Activated naive CD8-positive, alpha-beta T cell treated with anti-CD3 and anti-CD28 coated beads for 36 hours (primary cell): Measurements from ENCODE around the gene PKDCC. TPM values are rescaled to one million over a fixed set of nuclear protein-coding genes. Genes with fewer than 3 reads are reported as not detected.
A peak's percentile ranks its signal among the peaks of the same experiment; 100 is the strongest.

Experiments
- DNase-seq: peaks from one replicate; pipeline ENCODE4 v3.0.0; 2021
- H3K27ac Mint-ChIP-seq: one replicate; pipeline ENCODE4 v1.8.0; 2022; ENCODE audit warnings: mild to moderate bottlenecking, moderate library complexity, mixed read lengths
- H3K27me3 Mint-ChIP-seq: one replicate; pipeline ENCODE4 v1.8.0; 2022; ENCODE audit warnings: mild to moderate bottlenecking, mixed read lengths
- H3K36me3 Mint-ChIP-seq: one replicate; pipeline ENCODE4 v1.8.0; 2021; ENCODE audit warnings: mild to moderate bottlenecking, mixed read lengths
- H3K4me1 Mint-ChIP-seq: one replicate; pipeline ENCODE4 v1.8.0; 2021; ENCODE audit warnings: mixed read lengths
- H3K4me3 Mint-ChIP-seq: one replicate; pipeline ENCODE4 v1.8.0; 2022; ENCODE audit warnings: mild to moderate bottlenecking, moderate library complexity, mixed read lengths
- H3K9me3 Mint-ChIP-seq: one replicate; pipeline ENCODE4 v1.8.0; 2022; ENCODE audit warnings: mixed read lengths
- total RNA-seq, 2 experiments: library from RNA; stranded (reverse); gene quantifications; one replicate each; pipeline ENCODE4 v1.2.3, GENCODE V29; 2021

Gene PKDCC
- total RNA-seq, 2 experiments from 2014 or later: not detected

DNA sequence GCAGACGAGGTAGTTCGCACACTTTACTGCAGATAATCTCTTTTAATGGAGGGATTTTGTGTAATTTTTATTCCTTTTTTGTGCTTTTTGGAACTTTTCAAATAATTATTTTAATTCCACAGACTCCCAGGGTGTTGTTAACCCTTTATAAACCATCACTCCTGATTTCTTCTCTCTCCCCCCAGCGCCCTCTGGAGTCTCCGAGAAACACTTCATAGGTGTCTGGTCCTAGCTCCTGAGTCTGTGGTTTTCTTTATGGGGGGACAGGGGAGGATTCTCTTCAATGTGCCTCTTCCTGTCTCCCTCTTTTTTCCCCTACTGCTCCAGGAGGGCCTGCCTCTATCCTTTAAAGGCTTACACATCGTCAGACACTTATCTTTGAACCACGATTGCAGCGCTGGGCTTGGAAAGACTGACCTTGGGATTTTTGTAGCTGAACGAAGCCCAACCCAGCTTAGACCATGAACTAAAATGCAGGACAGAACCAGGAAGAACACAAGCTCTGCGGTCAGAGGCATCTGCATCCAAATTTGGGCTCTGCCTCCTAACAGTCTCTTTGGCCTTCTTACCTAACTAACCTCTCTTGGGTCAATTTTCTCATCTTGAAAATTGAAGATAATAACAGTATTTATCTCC, 7.1 kb upstream of the PKDCC start:
- Mint-ChIP-seq H3K36me3 (no peaks in the 10 kb centered on the region), H3K4me3 (no peak overlapping the region), H3K27me3 (peaks cover 49% of the 10 kb centered on the region), H3K9me3 (no peaks in the 10 kb centered on the region), H3K27ac (no peak overlapping the region), H3K4me1 (no peaks in the 10 kb centered on the region)
- no peak for DNase-seq

DNA sequence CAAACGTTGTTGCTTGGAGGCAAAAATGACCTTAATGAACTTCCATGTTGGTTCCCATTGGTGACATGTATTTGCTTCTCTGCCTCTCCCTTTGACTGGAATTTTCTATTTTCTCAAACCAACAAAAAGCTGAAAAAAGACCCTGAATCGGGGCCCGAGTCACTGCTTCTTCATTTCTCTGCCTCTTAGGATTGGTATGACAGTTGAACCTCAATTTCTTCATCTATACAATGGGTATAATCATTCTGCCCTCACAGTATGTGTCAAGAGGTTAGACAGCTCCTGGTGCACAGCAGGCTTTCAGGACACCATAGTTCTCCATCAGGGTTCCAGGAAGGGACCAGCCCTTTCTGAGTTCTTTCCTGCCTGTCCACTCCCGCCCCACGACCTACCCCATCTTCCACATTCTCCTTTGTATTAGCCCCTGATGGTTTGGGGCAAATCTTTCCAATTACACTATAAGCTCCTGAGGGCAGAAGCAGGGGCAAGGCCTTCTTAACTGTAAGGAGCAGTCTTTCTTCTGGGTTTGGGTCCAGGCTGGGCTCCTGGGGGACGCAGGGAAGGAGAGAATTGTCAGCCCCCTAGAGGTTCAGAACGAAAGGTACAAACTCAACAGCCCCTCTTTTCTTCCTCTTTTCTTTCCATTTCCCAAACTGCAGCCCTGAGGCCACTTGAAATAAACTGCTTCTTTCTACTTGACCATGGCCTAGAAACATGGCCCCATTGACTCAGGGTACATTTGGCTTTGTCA, 6.3 kb upstream of the PKDCC start:
- H3K27ac Mint-ChIP-seq: no peak overlapping the region
- no peaks in the 10 kb centered on the region for H3K4me1 Mint-ChIP-seq
- H3K4me3 Mint-ChIP-seq: no peak overlapping the region
- no peaks in the 10 kb centered on the region for H3K36me3 Mint-ChIP-seq
- H3K27me3 Mint-ChIP-seq: peaks cover 57% of the 10 kb centered on the region
- no peak for DNase-seq
- H3K9me3 Mint-ChIP-seq: no peaks in the 10 kb centered on the region

DNA sequence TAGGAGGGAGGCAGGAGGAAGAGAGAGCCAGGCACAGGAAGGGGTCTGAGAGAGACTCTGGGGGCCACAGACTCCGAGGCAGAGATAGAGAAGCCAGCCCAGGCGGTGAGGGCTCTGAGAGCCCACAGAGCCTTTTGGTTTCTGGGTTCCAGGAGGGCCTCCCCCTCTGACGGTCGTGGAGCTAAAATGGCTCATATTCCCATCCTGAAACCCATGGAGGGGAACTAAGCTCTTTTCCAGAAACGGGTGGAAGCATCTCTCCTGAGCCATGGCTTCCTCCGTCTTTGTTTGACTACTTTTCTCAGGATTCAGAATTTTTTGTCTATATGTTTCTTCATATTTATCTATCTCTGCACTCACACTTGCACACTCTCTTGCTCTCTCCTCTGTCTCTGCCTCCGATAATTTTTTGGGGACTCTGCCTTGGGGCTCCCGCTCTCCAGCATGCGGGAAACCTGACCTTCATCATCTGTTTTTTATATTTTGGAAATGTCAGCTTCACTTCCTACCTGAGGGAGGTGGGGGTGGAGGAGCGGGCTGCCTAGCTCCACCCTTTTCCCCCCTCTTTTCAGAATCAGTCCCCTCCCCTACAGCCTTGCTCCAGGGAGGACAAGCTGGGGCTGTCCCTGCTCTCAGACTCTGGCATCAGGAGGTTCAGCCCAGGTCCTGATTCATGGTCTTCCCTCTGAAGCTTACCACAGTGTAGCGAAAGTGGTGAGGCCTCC, 5.0 kb upstream of the PKDCC start:
- H3K36me3 Mint-ChIP-seq: no peaks in the 10 kb centered on the region
- H3K4me3 Mint-ChIP-seq: no peak overlapping the region
- no peak for DNase-seq
- no peaks in the 10 kb centered on the region for H3K9me3 Mint-ChIP-seq
- no peak overlapping the region for H3K27ac Mint-ChIP-seq
- H3K4me1 Mint-ChIP-seq: peaks cover 2% of the 10 kb centered on the region
- H3K27me3 Mint-ChIP-seq: peaks cover 63% of the 10 kb centered on the region

DNA sequence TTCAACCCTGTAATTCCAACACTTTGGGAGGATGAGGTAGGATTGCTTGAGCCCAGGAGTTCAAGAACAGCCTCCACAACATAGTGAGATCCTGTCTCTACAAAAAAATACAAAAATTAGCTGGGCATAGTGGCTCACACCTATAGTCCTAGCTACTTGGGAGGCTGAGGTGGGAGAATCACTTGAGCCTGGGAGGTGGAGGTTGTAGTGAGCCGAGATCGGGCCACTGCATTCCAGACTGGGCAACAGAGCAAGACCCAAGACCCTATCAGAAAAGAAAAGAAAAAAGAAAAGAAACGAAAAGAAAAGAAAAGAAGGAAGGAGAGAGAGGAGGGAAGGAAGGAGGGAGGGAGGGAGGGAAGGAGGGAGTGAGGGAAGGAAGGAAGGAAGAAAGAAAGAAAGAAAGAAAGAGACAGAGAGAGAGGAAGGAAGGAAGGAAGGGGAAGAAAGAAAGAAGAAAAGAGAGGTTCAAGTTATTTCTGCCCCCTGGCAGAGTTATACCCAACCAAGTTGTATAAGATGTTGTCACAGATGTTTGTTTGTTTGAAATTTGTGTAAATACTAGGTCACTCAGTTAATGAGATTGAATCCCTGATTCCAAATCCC, 3.9 kb upstream of the PKDCC start:
- H3K4me3 Mint-ChIP-seq: no peak overlapping the region
- H3K4me1 Mint-ChIP-seq: peaks cover 2% of the 10 kb centered on the region
- peaks cover 68% of the 10 kb centered on the region for H3K27me3 Mint-ChIP-seq
- no peak overlapping the region for H3K27ac Mint-ChIP-seq
- H3K36me3 Mint-ChIP-seq: no peaks in the 10 kb centered on the region
- DNase-seq: no peak
- H3K9me3 Mint-ChIP-seq: no peaks in the 10 kb centered on the region

DNA sequence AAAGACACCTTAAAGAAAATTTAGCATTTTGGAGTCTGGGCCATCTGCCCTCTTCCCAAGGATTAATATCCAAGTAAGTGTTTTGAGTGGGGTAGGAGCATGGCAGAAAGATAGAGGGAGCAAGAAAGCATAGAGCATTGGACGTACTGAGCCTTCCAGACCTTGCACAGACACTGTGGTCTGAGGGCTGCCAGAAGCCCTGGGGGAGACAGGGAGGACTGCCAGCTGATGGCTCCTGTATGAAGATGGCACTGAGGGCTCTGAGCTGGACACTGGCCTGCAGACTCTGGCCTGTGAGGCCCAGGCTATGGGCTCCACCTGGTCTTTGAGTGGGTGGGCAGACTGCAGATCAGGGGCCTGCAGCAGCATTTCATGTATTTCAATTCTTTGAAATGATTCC, 2.9 kb upstream of the PKDCC start:
- Mint-ChIP-seq H3K4me1 (peaks cover 2% of the 10 kb centered on the region), H3K27ac (no peak overlapping the region), H3K36me3 (no peaks in the 10 kb centered on the region), H3K4me3 (no peak overlapping the region), H3K27me3 (peaks cover 78% of the 10 kb centered on the region), H3K9me3 (no peaks in the 10 kb centered on the region)
- DNase-seq: no peak

DNA sequence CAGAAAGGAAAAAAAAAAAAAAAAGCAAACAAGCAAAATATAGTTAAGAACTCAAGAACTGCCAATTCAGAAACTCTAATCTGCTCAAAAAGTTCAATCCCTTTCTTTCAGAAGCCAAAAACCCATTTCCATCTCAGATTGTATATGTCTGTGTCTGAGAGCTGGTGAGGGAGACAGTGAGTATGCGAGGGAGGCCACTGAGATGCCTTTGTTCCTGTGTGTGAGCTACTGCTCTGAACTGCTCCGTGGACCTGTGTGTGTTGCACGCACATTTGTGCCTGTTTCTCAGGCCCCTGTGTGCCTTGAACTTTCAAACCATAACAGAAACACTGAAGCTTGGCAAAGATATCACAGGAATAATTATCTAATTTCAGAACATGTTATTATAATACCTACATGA, 2.5 kb upstream of the PKDCC start:
- H3K4me1 Mint-ChIP-seq: peaks cover 2% of the 10 kb centered on the region
- H3K27ac Mint-ChIP-seq: no peak overlapping the region
- H3K36me3 Mint-ChIP-seq: no peaks in the 10 kb centered on the region
- no peak overlapping the region for H3K4me3 Mint-ChIP-seq
- peaks cover 78% of the 10 kb centered on the region for H3K27me3 Mint-ChIP-seq
- H3K9me3 Mint-ChIP-seq: no peaks in the 10 kb centered on the region
- no peak for DNase-seq

DNA sequence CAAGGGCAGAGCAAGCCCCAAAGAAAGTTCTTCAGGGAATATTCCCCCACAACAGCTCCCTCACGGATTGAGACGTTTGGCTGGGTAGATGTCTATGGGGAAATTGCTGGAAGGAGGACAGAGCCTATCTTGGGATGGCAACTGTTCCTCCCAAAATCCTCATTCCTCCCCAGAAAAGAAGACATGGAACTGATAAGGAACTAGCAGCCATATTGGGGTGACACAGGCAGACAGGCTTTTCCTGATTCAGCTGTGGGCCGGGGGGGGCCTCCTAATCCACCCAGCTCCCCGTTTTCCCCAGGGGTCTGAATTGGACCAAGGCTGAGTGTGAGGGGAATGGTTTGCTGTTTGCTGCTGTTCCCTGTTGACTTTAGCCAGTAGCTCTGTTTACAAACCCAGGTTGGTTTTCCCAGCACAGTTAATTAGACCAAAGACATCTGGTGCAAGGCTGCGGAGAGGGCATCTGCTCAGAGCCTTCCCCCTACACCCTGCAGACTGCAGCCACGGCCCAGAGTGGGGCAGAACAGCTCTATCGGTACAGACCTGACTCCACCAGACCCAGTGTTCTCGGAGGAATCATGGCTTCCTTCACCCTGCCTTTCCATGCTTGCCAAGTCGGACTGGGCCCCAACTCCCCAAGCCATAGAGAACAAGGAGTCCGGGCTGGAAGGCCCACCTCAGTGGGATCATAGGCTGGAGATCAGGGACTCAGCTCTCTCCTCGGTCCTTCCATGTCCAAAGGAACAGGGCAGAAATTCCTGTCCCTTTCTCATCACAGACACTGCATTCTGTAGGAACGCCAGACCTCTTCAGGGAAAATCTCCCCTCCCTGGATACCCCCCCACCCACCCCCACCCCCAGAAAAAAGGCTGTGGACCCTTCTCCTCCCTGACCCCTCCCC, 1.7 kb upstream of the PKDCC start:
- Mint-ChIP-seq H3K36me3 (no peaks in the 10 kb centered on the region), H3K4me1 (peaks cover 2% of the 10 kb centered on the region), H3K27ac (no peak overlapping the region), H3K9me3 (no peaks in the 10 kb centered on the region), H3K27me3 (peaks cover 83% of the 10 kb centered on the region), H3K4me3 (no peak overlapping the region)
- no peak for DNase-seq

DNA sequence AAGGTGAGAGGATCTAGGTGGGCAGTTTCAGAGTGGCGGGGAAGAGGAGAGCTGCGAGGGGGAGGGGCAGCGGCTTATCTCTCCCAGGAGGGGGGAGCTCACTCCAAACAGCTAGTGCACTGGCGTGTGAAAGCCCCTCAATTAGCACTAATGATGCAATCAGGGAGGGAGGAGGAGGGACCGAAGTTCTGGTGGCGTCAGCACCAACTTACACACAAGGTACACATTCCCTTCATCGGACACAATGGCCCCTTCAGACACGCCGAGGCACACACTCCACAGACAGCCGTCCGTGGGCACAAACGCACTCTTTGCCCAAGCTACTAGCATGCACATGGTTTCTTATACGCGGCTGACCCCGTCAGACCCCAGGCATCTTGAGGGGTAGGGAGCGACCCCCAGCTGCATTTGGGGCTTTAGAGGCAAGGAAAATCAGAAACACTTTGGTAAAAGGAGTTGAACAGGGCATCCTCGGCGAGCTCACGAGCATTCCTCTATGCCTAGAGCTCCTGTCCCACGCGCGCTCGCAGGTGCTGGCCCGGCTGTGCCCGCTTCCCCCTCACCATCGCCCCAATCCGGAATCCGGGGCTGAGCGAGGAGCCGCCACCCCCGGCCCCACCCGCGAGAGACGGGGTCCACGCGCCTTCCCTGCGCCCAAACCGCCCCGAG, 868 bp upstream of the PKDCC start:
- no peaks in the 10 kb centered on the region for H3K9me3 Mint-ChIP-seq
- H3K27me3 Mint-ChIP-seq: peaks cover 82% of the 10 kb centered on the region
- H3K27ac Mint-ChIP-seq: no peak overlapping the region
- no peak for DNase-seq
- peaks cover 2% of the 10 kb centered on the region for H3K4me1 Mint-ChIP-seq
- H3K36me3 Mint-ChIP-seq: no peaks in the 10 kb centered on the region
- H3K4me3 Mint-ChIP-seq: peak overlapping the region; percentile 52

DNA sequence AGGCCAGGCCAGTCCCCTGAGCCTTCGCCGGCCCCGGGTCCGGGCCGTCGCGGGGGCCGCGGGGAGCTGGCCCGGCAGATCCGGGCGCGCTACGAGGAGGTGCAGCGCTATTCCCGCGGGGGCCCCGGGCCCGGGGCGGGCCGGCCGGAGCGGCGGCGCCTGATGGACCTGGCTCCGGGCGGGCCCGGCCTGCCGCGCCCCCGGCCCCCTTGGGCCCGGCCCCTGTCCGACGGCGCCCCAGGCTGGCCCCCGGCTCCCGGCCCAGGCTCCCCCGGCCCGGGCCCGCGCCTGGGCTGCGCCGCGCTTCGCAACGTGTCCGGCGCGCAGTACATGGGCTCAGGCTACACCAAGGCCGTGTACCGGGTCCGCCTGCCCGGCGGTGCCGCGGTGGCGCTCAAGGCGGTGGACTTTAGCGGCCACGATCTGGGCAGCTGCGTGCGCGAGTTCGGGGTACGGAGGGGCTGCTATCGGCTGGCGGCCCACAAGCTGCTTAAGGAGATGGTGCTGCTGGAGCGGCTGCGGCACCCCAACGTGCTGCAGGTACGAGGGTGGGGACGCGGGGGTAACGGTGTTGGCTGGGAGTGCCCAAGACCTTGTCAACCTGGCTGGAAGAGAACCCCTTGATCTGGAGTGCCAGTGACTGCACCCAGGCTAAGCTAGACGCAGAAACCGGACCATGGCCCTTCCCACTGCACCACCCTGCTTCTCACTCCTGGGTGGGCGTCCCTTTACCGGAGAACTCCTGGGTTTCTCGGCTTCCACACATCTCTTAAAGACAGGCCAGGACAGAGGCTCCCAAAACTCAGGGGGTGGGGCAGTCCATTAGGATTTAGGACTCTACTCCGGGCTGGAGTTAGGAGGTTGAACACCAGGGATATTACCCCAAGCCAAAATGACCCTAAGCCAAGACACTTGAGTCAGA, 739 bp downstream of the PKDCC start:
- no peak for DNase-seq
- H3K36me3 Mint-ChIP-seq: no peaks in the 10 kb centered on the region
- H3K4me1 Mint-ChIP-seq: peaks cover 2% of the 10 kb centered on the region

DNA sequence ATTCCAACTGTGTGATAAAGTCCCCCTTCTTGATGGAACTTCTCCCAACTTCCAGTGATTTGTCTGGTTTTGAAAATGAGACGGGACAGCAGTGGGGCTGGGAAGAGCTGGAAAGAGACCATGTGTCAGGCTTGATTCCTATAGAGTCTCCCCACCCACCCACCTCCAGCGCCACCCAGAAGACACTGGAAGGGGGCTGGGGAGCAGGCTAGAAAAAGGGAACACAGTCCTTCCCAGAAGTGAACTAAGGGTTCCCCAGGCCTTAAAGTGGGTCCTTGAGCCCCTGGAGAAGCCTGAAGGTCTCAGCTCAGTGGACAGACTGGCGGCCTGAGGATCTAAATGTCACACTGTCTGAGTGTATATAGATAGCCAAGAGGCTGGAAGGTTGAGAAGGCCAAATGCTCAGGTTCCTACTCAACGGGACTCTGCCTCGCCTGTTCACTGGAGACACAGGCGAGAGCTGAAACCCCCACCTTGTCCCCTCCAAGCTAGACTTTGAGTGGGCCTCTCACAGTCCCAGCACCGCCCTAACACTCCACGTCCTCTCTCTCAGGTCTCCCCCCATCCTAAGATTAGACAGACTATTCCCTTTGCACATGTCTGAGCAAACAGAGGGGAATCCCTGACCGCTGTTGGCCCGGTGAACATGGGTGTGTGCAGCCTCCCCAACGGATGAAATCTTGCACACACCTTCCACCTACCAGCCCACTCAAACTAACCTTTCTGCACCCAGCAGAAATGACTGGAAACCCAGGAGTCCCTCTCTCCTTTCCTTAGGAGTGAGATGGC, 1.6 kb downstream of the PKDCC start:
- no peak overlapping the region for H3K27ac Mint-ChIP-seq
- H3K4me1 Mint-ChIP-seq: peaks cover 2% of the 10 kb centered on the region
- H3K36me3 Mint-ChIP-seq: no peaks in the 10 kb centered on the region
- no peaks in the 10 kb centered on the region for H3K9me3 Mint-ChIP-seq
- H3K4me3 Mint-ChIP-seq: no peak overlapping the region
- H3K27me3 Mint-ChIP-seq: peaks cover 57% of the 10 kb centered on the region
- no peak for DNase-seq

More for the DNA sequence above, 739 bp downstream of the PKDCC start:
- peak overlapping the region; percentile 37 for H3K4me3 Mint-ChIP-seq
- no peak overlapping the region for H3K27ac Mint-ChIP-seq
- no peaks in the 10 kb centered on the region for H3K9me3 Mint-ChIP-seq
- H3K27me3 Mint-ChIP-seq: peaks cover 66% of the 10 kb centered on the region

DNA sequence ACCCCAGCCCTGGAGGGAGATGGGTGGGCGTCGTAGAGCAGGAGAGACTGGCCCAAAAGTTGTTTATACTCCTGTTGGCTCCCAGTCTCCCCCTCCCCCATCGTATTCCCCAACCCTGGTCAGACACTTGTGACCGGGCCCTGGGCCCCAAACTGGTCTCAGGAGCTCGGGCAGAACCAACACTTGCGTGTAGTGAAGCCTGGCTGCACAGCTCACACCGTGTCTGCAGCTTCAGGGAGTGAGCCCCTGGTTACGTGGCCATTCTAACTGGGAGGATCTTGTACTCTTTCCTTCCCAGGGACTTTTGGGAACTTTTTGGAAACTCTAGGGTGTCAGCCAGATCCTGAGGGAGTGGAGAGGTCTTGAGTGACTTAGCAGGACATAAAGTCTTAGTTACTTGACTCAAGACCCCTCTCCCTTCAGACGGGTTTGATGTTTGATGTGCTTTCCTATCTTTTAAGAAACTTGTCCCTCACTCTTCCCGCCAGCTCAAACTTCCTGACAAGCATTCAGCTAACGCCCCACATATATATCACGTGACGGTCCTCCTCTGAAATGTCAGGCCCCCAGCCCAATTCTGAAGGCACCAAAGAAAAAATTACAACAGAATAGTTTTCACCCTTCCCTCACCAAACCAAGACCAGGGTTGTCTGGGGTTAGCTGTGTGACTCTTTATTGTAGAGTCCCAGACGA, 2.3 kb downstream of the PKDCC start:
- H3K9me3 Mint-ChIP-seq: no peaks in the 10 kb centered on the region
- no peak overlapping the region for H3K4me3 Mint-ChIP-seq
- DNase-seq: no peak
- H3K4me1 Mint-ChIP-seq: peaks cover 2% of the 10 kb centered on the region
- peaks cover 50% of the 10 kb centered on the region for H3K27me3 Mint-ChIP-seq
- H3K27ac Mint-ChIP-seq: no peak overlapping the region
- no peaks in the 10 kb centered on the region for H3K36me3 Mint-ChIP-seq
